Measurements from ENCODE around the gene GPR137B.

GRCh38 chr1:236149003-236149595, 6.8 kb downstream of the GPR137B start:
- TF ChIP-seq CTCF (IDR thresholded peaks at IDR 0.05) (no peak), POLR2A (IDR thresholded peaks at IDR 0.05) (no peak)

Measured in heart left ventricle (tissue), 13 donors.